K562 (cell line): ENCODE data around the gene STARD8. TPM values are rescaled to one million over a fixed set of nuclear protein-coding genes. Genes with fewer than 3 reads are reported as not detected.

ENCODE experiments used
- ATAC-seq: fragments of 200-7000 bp; cut with Tn5 transposase; 3 replicates; pipeline ENCODE4 v1.9.1; 2020; ENCODE audit warnings: moderate library complexity
- BruUV-seq: library from RNA; stranded (reverse); fragments of 400-500 nt; replicated peaks from 2 replicates; lab custom pipeline; 2021; lab: Mats Ljungman, UMichigan
- CTCF ChIA-PET: fragments of 300-600 bp; formaldehyde crosslinking; extraction: SDS; loops from one replicate; lab custom pipeline; 2021; ENCODE audit warnings: low intra/inter-chr PET ratio; lab: Yijun Ruan, JAX
- POLR2A ChIA-PET: fragments of 300-600, 350-650 bp; sonication (Branson Sonifier 250); formaldehyde crosslinking; extraction: SDS; loops from one replicate; lab custom pipeline; 2021; ENCODE audit warnings: antibody characterized with exemption, inconsistent platforms; lab: Yijun Ruan, JAX
- DNase-seq, 4 experiments: peaks; one replicate each; pipeline versions ENCODE4 v3.0.0 to v3.0.0-alpha.2; 2011 to 2018; ENCODE audit warnings: low spot score in 3 of 4, mixed read lengths in 3 of 4; ENCODE audit errors: extremely low read depth in 1 of 4
- FAIRE-seq: peaks from 2 replicates; lab custom pipeline; 2011; peaks lifted over from hg19 to GRCh38; lab: Jason Lieb, UNC
- H2AFZ ChIP-seq: 2 replicates; pipeline ENCODE4 v1.6.0; 2011; ENCODE audit warnings: low read depth, low read length, control low read depth, inconsistent platforms
- H3K27ac ChIP-seq: fragments of 200-600 bp; 3 replicates; pipeline ENCODE4 v1.8.0; 2011; ENCODE audit warnings: low read depth, mild to moderate bottlenecking, control low read depth, inconsistent platforms, low read length, moderate library complexity, mixed read lengths; ENCODE audit errors: extremely low read depth
- H3K27me3 ChIP-seq, 2 experiments: fragments of 300-600 bp in 1 of 2; 2 replicates in 1 of 2; 3 replicates in 1 of 2; pipeline versions ENCODE4 v1.6.0 to v1.8.0; 2011; ENCODE audit warnings: inconsistent platforms in 2 of 2, low read length in 2 of 2, mild to moderate bottlenecking in 1 of 2, mixed read lengths in 1 of 2, moderate library complexity in 1 of 2; ENCODE audit not compliant: control insufficient read depth in 2 of 2, insufficient read depth in 2 of 2
- H3K36me3 ChIP-seq: fragments of 300-600 bp; 3 replicates; pipeline ENCODE4 v1.8.0; 2011; ENCODE audit warnings: mild to moderate bottlenecking, low read length, inconsistent platforms; ENCODE audit not compliant: control insufficient read depth, insufficient read depth
- H3K4me1 ChIP-seq, 2 experiments: fragments of 200-600 bp in 1 of 2; replicated peaks in 1 of 2; 2 replicates in 1 of 2; 3 replicates in 1 of 2; pipeline versions ENCODE4 v1.5.1 to v1.8.0; 2011; ENCODE audit warnings: inconsistent platforms in 2 of 2, low read length in 2 of 2, mild to moderate bottlenecking in 1 of 2, mixed read lengths in 1 of 2, moderate library complexity in 1 of 2; ENCODE audit not compliant: control insufficient read depth in 2 of 2, insufficient read depth in 2 of 2
- H3K4me2 ChIP-seq: 2 replicates; pipeline ENCODE4 v1.6.1; 2011; ENCODE audit warnings: low read length, control low read depth, inconsistent platforms, mixed read lengths; ENCODE audit not compliant: insufficient read depth
- H3K4me3 ChIP-seq: fragments of 200-600 bp; sonication (generic), shearing (Covaris generic); 2 replicates; pipeline ENCODE4 v1.5.1; 2016; ENCODE audit warnings: control low read depth, inconsistent platforms
- H3K79me2 ChIP-seq: fragments of 200-600 bp; 3 replicates; pipeline ENCODE4 v1.8.0; 2011; ENCODE audit warnings: low read length, inconsistent platforms; ENCODE audit not compliant: control insufficient read depth, insufficient read depth
- H3K9ac ChIP-seq, 2 experiments: 2 replicates each; pipeline versions ENCODE4 v1.6.0 to v1.6.1; 2011; ENCODE audit warnings: low read depth in 2 of 2, low read length in 2 of 2, control low read depth in 1 of 2, inconsistent platforms in 1 of 2, mild to moderate bottlenecking in 1 of 2, mixed read lengths in 1 of 2; ENCODE audit not compliant: insufficient read depth in 1 of 2
- H3K9me1 ChIP-seq: one replicate; pipeline ENCODE4 v1.6.0; 2011; ENCODE audit warnings: inconsistent platforms, mild to moderate bottlenecking, low read length, moderate library complexity; ENCODE audit not compliant: control insufficient read depth, insufficient read depth
- H3K9me3 ChIP-seq: replicated peaks from 2 replicates; pipeline ENCODE4 v1.5.1; 2011; ENCODE audit warnings: low read depth, low read length, inconsistent platforms; ENCODE audit not compliant: control insufficient read depth, insufficient read depth
- H4K20me1 ChIP-seq: replicated peaks from 2 replicates; pipeline ENCODE4 v1.6.1; 2011; ENCODE audit warnings: low read length, inconsistent platforms, mixed read lengths; ENCODE audit not compliant: control insufficient read depth, insufficient read depth
- HDAC6 ChIP-seq: IDR thresholded peaks from 2 replicates; pipeline ENCODE4 v1.6.1; 2012; ENCODE audit warnings: low read depth, mild to moderate bottlenecking, control low read depth, inconsistent platforms, low read length, moderate library complexity
- HEY1 ChIP-seq: fragments of 250-450 bp; sonication (Bioruptor Pico); IDR thresholded peaks from 2 replicates; pipeline ENCODE4 v1.5.0; 2020; ENCODE audit warnings: mild to moderate bottlenecking, moderate library complexity, borderline replicate concordance
- SETDB1 ChIP-seq: IDR thresholded peaks from one replicate; pipeline ENCODE4 v1.6.1; 2012; ENCODE audit warnings: low read length, control low read depth, inconsistent platforms
- SIRT6 ChIP-seq: IDR thresholded peaks from one replicate; pipeline ENCODE4 v1.6.1; 2012; ENCODE audit warnings: low read depth, mild to moderate bottlenecking, control low read depth, inconsistent platforms, low read length, moderate library complexity
- ZNF354B ChIP-seq: fragments of 250-450 bp; sonication (Bioruptor Pico); IDR thresholded peaks from 2 replicates; pipeline ENCODE4 v1.4.0; 2020
- ZNF766 ChIP-seq: fragments of 200-800 bp; sonication (Bioruptor generic); conservative IDR thresholded peaks from 2 replicates; pipeline ENCODE4 v1.6.1; 2016; ENCODE audit warnings: missing genetic modification characterization, missing compliant biosample characterization
- WGBS: fragments of 100-300 bp; shearing (Covaris generic); methylation state at CpG from one replicate; pipeline ENCODE4 v1.1.6; 2016; ENCODE audit warnings: low coverage, mixed read lengths; ENCODE audit not compliant: insufficient coverage; ENCODE audit errors: missing lambda C conversion rate; 5-methylcytosine and 5-hydroxymethylcytosine counted together
- in situ Hi-C: fragments of 300-500 bp; cut with MboI; formaldehyde crosslinking; loops from 4 replicates; pipeline ENCODE4 v1.15.0; 2018; ENCODE audit warnings: inconsistent platforms, mixed read lengths
- intact Hi-C: fragments of 100-400 bp; cut with micrococcal nuclease; formaldehyde crosslinking; loops from 2 replicates; pipeline ENCODE4 v1.14.2; 2022
- polyA plus RNA-seq, 8 experiments: library from polyadenylated mRNA; depleted of rRNA in 4 of 8; stranded (reverse) in 5 of 8; unstranded in 3 of 8; fragments of >200 nt; fragmentation: Nextera tagmentation in 2 of 8; fragmentation: Illumina TruSeq in 1 of 8; extraction: Ambion mirVana in 2 of 8; extraction: Trizol in 1 of 8; gene quantifications; 2 replicates each; pipeline versions ENCODE4 v1.2.1 to v1.2.3, GENCODE V29; 2011 to 2014; ENCODE audit warnings: inconsistent platforms in 1 of 8, missing spikeins in 1 of 8
- total RNA-seq, 7 experiments: library from RNA; depleted of rRNA in 6 of 7; stranded (reverse); fragments of >200 nt in 6 of 7; fragmentation: Illumina TruSeq in 2 of 7; extraction: Trizol in 2 of 7; gene quantifications; 2 replicates each; pipeline versions ENCODE4 v1.2.1 to v1.2.3, GENCODE V29; 2011 to 2021; ENCODE audit warnings: low replicate concordance in 1 of 7
- TF ChIP-seq, protein P1 (sequence below): sonication (generic); formaldehyde crosslinking; IDR thresholded peaks from 2 replicates; pipeline ENCODE4 v1.8.0; 2023; ENCODE audit warnings: mild to moderate bottlenecking, missing genetic modification reagents
- TF ChIP-seq, protein P2 (sequence below): fragments of 150-350 bp; IDR thresholded peaks from 2 replicates; pipeline ENCODE4 v1.6.1; 2014; ENCODE audit warnings: low read depth, mild to moderate bottlenecking, low read length, borderline replicate concordance
- TF ChIP-seq, protein P3 (sequence below): fragments of 450-650 bp; IDR thresholded peaks from 2 replicates; pipeline ENCODE4 v1.6.1; 2017; ENCODE audit warnings: antibody characterized with exemption, mild to moderate bottlenecking
- TF ChIP-seq, protein P4 (sequence below): IDR thresholded peaks from 2 replicates; pipeline ENCODE4 v1.6.1; 2011; ENCODE audit not compliant: insufficient read length; ENCODE audit errors: extremely low read depth

Gene STARD8
- total and polyA plus RNA-seq, 9 of the 15 experiments (the other 6 are each of a cell fraction or from before 2014, with no cell fraction given), result 1.6 to 35.0 (median 15.9) TPM

DNA sequence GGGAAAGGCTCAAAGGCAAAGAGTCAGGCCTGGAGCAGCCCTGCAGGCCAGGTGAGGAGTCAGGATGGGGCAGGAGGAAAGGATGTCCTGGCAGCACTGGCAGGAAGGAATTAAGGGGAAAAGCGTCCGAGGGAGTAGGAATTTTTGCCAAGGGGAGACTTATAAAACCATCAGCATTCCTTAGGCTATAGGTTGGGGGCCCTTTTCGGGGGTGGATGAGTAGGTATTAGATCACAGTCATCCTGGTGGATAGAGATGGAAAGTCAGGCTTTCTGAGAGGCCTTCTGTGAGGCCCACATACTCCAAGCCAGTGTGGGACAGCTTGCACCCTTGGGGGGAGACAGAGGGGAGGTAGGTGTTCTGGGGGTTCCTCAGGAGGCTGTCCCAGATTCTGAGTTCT lies 12.3 kb downstream of the STARD8 start:
- Histone ChIP-seq H3K4me1 (no peaks in the 10 kb centered on the region; a peak in 1 of 5 replicates), H3K9me1 (no peaks in the 10 kb centered on the region), H2AFZ (no peak overlapping the region), H3K79me2 (no peaks in the 10 kb centered on the region), H3K4me3 (no peak overlapping the region)
- CTCF ChIA-PET, result no interaction called here
- no peak for FAIRE-seq
- TF ChIP-seq ZNF766 (CRISPR knock-in tag) (no peak), SETDB1 (no peak), HEY1 (no peak), HDAC6 (no peak), ZNF354B (CRISPR knock-in tag) (no peak), SIRT6 (no peak)
- TF ChIP-seq, protein P1, sequence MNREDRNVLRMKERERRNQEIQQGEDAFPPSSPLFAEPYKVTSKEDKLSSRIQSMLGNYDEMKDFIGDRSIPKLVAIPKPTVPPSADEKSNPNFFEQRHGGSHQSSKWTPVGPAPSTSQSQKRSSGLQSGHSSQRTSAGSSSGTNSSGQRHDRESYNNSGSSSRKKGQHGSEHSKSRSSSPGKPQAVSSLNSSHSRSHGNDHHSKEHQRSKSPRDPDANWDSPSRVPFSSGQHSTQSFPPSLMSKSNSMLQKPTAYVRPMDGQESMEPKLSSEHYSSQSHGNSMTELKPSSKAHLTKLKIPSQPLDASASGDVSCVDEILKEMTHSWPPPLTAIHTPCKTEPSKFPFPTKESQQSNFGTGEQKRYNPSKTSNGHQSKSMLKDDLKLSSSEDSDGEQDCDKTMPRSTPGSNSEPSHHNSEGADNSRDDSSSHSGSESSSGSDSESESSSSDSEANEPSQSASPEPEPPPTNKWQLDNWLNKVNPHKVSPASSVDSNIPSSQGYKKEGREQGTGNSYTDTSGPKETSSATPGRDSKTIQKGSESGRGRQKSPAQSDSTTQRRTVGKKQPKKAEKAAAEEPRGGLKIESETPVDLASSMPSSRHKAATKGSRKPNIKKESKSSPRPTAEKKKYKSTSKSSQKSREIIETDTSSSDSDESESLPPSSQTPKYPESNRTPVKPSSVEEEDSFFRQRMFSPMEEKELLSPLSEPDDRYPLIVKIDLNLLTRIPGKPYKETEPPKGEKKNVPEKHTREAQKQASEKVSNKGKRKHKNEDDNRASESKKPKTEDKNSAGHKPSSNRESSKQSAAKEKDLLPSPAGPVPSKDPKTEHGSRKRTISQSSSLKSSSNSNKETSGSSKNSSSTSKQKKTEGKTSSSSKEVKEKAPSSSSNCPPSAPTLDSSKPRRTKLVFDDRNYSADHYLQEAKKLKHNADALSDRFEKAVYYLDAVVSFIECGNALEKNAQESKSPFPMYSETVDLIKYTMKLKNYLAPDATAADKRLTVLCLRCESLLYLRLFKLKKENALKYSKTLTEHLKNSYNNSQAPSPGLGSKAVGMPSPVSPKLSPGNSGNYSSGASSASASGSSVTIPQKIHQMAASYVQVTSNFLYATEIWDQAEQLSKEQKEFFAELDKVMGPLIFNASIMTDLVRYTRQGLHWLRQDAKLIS (CRISPR knock-in tag), result no peak
- TF ChIP-seq, protein P2, sequence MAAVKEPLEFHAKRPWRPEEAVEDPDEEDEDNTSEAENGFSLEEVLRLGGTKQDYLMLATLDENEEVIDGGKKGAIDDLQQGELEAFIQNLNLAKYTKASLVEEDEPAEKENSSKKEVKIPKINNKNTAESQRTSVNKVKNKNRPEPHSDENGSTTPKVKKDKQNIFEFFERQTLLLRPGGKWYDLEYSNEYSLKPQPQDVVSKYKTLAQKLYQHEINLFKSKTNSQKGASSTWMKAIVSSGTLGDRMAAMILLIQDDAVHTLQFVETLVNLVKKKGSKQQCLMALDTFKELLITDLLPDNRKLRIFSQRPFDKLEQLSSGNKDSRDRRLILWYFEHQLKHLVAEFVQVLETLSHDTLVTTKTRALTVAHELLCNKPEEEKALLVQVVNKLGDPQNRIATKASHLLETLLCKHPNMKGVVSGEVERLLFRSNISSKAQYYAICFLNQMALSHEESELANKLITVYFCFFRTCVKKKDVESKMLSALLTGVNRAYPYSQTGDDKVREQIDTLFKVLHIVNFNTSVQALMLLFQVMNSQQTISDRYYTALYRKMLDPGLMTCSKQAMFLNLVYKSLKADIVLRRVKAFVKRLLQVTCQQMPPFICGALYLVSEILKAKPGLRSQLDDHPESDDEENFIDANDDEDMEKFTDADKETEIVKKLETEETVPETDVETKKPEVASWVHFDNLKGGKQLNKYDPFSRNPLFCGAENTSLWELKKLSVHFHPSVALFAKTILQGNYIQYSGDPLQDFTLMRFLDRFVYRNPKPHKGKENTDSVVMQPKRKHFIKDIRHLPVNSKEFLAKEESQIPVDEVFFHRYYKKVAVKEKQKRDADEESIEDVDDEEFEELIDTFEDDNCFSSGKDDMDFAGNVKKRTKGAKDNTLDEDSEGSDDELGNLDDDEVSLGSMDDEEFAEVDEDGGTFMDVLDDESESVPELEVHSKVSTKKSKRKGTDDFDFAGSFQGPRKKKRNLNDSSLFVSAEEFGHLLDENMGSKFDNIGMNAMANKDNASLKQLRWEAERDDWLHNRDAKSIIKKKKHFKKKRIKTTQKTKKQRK, result no peak
- TF ChIP-seq, protein P3, sequence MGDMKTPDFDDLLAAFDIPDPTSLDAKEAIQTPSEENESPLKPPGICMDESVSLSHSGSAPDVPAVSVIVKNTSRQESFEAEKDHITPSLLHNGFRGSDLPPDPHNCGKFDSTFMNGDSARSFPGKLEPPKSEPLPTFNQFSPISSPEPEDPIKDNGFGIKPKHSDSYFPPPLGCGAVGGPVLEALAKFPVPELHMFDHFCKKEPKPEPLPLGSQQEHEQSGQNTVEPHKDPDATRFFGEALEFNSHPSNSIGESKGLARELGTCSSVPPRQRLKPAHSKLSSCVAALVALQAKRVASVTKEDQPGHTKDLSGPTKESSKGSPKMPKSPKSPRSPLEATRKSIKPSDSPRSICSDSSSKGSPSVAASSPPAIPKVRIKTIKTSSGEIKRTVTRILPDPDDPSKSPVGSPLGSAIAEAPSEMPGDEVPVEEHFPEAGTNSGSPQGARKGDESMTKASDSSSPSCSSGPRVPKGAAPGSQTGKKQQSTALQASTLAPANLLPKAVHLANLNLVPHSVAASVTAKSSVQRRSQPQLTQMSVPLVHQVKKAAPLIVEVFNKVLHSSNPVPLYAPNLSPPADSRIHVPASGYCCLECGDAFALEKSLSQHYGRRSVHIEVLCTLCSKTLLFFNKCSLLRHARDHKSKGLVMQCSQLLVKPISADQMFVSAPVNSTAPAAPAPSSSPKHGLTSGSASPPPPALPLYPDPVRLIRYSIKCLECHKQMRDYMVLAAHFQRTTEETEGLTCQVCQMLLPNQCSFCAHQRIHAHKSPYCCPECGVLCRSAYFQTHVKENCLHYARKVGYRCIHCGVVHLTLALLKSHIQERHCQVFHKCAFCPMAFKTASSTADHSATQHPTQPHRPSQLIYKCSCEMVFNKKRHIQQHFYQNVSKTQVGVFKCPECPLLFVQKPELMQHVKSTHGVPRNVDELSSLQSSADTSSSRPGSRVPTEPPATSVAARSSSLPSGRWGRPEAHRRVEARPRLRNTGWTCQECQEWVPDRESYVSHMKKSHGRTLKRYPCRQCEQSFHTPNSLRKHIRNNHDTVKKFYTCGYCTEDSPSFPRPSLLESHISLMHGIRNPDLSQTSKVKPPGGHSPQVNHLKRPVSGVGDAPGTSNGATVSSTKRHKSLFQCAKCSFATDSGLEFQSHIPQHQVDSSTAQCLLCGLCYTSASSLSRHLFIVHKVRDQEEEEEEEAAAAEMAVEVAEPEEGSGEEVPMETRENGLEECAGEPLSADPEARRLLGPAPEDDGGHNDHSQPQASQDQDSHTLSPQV, result no peak
- TF ChIP-seq, protein P4, sequence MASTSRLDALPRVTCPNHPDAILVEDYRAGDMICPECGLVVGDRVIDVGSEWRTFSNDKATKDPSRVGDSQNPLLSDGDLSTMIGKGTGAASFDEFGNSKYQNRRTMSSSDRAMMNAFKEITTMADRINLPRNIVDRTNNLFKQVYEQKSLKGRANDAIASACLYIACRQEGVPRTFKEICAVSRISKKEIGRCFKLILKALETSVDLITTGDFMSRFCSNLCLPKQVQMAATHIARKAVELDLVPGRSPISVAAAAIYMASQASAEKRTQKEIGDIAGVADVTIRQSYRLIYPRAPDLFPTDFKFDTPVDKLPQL, result no peak
- TF ChIP-seq, all 486 proteins: peak for 0
- no peak for DNase-seq
- no peak for ATAC-seq
- POLR2A ChIA-PET, result no interaction called here
- Histone ChIP-seq H3K27ac (no peak overlapping the region), H3K9ac (no peak overlapping the region), H3K4me2 (no peak overlapping the region), H3K9me3 (no peaks in the 10 kb centered on the region), H3K36me3 (no peaks in the 10 kb centered on the region), H4K20me1 (no peaks in the 10 kb centered on the region), H3K27me3 (no peaks in the 10 kb centered on the region)
- intact Hi-C loops, result no loop called here
- WGBS, result 67% methylated on average over 1 of the region's 3 CpGs
- no TSS peak for BruUV-seq
- in situ Hi-C loops, result no loop called here
